Stimulated activated CD8-positive, alpha-beta memory T cell treated with anti-CD3 and anti-CD28 coated beads, Interleukin-2, amount 100 ng/mL, for 48 hours (primary cell): ENCODE data around the gene UBR4.
"Not testable (repeated sequence)": the region's sequence is repeated elsewhere in the genome, so short reads cannot be mapped to it uniquely, and the experiment has no call there.

Source experiments
- DNase-seq, 2 donors: peaks; one replicate each; pipeline ENCODE4 v3.0.0-alpha.2; 2020; ENCODE audit warnings: low read depth in 2 of 2

UBR4 gene

DNA sequence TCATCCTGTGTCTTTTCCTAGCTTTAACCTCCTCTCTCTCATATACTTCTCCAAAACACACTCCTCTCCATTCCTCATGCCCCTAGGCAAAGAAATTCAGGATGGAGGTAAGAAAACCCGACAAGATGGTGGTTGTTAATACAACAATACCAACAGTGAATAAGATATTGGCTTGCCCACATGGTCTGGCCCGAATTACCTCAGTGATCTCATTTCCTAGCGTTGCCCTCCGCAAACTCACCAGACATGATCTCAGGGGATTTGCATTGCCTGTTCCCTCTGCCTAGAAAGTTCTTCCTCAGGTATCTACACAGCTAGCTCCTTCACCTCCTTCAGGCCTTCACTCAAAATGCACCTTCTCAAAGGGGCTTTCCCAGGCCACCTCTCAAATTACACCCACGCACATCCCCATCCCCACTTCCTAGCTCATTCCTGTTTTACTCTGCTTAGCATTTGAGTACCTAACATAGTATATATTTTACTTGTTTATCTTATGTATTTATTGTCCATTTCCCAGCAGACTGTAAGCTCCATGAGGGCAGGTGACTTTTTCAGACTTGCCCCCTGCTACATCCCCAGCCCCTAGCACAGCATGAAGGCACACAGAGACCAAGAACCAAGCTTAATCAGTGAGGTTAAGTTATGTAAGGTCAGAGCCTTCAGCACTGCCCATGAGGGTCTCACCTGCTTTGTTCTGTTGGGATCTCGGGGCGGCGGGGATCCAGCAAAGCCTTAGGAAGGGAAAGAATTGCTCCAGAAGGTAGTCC lies 10.2 kb upstream of the UBR4 start:
- DNase-seq, result no peak

DNA sequence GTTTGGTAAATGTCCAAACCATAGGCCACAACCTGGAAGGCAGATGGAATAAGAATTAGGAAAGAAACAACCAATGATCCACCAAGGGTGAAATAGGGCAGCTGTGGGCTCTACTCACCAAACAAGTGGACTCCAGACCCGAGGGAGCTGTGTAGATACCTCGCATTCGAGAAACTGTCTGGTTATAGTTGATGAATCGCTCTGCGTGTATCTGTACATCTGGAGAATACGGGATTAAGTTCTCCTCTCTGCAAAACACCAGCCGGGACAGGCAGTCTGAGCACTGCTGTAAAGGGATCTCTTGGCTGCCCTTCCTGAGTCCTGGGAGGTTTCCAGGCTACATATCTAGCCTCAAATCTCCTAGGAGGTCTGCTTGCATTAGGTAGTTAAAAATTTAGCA lies 9.4 kb upstream of the UBR4 start:
- DNase-seq, result no peak

GRCh38 chr1:19216585-19216984 lies 6.5 kb upstream of the UBR4 start:
- DNase-seq, result not testable (repeated sequence)

GRCh38 chr1:19213580-19213979 lies 3.5 kb upstream of the UBR4 start:
- DNase-seq, result no peak

DNA sequence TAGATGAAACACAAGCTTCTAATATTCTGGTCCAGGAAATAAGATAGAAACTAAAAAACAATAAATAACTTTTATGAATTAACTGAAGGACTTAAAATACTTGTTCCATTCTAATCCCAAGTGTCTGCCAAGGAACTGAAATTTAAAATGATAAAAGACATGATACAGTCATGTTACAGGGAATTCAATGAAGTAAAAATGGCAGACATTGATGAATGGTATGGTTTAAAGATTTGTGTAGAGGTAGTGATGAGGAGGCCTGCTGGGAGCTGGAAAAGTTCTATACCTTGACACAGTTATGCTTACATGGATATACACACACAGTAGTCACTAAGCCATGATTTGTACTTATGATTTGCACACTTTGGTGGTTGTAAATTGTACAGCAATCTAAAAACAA lies 2.1 kb upstream of the UBR4 start:
- no peak for DNase-seq

DNA sequence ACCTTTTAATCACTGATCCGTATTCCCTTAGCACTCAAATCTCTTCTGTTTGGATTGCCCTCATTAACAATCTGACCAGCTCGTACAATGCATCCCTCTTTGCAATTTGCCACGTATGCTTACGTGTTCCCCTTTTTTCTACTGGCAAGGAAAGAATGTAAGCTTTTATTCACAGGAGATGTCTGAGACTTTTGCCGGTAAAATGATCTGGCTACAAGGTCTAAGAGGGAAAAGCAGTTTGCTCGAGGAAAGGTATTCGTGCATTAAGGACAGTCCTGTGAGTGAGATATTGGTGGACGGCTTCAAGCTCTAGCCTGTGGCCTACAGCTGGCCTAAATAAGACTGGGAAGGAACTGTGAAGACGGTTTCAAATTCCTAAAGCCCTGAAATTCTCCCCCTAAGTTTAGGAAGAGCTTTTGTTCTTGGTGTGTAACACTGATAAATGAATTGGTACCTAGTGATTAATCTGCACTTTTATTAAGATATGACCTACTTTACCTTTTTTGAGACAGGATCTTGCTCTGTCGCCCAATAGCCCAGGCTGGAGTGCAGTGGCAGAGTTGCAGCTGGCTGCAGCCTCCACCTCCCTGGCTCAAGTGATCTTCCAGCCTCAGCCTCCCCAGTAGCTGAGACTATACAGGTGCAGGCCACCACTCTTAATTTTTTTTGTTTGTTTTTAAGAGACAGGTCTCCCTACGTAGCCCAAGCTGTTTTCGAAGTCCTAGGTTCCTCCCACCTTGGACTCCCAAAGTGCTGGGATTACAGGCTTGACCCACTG lies 895 bp upstream of the UBR4 start:
- DNase-seq, result no peak

DNA sequence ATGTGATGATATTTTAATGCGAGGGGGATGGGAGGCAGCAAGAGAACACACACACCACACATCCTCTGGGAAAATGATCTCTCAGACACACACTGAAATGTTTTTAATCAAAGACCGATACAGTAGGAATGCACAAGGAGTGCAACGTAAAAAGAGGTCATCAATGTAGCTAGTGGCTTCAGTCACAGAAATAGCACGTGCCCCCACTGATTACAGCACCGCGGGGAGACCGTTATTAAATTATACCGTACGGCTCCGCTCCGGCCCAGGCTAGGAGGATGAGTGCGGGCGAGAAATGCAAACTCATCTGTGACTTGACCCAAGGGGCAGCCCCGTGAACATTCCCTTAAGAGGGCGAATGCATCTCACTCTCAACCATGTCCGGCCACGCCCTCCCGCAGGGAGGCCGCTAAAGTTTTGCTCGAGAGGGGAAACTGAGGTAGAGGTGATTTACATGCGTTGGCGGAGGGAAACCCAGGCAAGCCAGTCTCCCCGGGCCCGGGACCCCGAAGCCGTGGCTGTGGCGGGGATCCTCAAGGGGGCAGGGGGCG lies 552 bp downstream of the UBR4 start:
- DNase-seq, result peak; percentile 51 to 62

- DNase-seq, result no peak
Measured at GRCh38 chr1:19208710-19209438, 1.2 kb downstream of the UBR4 start.

DNA sequence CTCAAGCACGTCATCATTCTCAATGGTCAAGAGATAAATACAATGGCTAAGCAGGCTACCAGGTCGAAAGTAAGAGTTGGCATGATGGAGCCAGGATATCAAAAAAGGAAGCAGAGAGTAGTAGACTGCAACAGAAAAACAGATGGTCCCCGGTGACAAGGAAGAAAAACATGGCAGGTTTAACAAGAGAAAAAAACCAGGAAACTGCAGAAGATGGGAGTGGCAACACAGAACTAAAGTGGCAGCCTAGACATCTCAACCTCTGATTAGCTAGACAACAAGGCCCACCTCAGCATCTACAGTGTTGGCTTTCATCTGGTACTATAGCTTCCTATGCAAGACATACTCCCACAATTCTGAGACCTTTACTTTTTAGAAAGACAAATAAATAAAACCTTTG lies 3.1 kb downstream of the UBR4 start:
- DNase-seq, result no peak

DNA sequence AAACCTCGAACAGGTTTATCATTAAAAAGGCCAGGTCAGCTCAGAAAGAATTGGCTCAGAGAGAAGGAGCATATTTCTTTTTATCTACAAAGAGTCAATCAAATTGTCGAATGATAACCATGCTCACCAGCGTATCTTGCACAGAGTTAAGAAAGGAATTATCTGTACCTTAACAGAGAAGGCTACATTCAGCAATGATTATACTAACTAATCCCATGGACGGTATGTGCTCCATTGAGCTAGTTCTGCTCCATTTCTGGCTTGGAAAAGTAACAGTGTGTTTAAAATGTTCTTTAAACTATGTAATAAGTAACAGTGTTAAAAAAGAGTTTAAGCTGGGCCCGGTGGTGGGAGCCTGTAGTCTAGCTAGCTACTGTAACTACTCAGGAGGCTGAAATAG lies 4.2 kb downstream of the UBR4 start:
- DNase-seq, result no peak

DNA sequence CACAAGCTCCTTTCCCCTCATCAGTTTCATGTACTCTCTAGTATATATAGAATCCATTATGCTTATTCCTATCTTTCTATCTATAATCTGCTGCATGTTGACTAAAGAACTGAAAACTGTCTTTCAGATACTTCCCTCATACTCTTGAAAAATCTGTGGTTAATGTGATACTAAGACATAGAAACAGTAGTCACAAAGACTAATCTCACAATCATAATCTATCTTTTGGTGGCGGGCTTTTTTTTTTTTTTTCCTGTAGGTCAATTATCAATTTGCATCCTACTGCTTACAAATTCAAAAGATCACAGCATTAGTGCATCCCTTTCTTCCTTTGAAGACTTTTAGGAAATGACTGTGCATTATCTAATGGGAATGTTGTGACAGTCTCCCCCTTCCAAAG lies 4.7 kb downstream of the UBR4 start:
- no peak for DNase-seq

DNA sequence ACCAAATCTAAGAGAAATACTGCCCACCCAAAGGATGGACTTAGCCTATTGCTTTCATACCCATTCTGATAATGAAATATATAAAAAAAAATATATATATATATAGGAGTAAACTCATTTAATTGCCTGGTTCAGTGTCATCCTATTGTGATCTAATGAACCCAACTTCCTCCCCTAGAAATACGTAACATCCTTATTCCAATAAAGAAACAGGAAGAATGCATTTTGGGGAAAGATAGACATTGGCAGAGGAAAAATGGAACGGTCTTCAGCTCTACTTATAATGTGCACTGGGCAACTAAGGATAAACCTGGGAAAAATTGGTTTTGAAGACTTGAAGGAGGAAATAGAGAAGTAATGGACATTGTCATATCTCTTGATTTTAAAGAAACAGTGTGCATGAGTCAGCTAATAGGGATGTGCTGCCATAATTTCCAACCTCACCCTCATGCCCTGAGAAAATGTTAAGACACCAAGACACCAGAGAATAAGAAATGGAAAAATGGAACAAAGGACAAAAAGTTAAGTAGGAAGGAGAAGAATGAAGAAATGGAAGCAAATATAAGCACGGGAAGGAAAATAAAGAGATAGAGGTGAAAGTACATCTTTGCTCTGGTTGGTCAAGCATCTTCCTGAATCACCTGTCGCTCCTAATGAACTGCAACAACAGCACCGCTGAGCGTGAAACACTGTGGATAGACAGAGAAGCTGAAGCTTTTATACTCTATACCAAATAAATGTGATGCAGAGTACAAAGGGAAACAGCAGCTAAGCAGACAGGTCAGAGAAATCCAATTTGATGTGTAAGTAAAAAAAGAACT lies 5.4 kb downstream of the UBR4 start:
- no peak for DNase-seq

- DNase-seq, result no peak
Measured at GRCh38 chr1:19203440-19203839, 6.6 kb downstream of the UBR4 start.

- DNase-seq, result no peak
Measured at GRCh38 chr1:19202396-19202795, 7.7 kb downstream of the UBR4 start.

DNA sequence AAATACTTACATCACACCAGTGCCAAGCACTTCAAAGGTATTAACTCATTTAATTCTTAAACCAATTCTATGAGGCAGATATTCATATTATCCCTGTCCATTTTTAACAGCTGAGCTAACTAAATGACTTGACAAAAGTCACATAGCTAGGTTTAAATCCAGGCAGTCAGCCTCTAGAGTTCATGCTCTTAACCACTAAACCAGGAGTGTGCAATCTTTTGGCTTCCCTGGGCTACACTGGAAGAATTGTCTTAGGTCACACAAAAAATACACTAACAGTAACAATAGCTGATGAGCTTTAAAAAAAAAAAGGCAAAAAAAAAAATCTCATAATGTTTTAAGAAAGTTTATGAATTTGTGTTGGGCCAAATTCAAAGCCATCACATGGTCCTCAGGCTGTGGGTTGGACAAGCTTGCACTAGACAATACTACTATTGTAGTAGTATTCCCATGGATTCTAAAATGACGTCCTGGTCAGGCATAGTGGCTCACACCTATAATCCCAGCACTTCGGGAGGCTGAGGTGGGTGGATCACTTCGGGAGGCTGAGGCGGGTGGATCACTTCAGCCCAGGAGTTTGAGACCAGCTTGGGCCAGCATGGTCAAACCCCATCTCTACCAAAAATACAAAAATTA lies 10.0 kb downstream of the UBR4 start:
- no peak for DNase-seq

DNA sequence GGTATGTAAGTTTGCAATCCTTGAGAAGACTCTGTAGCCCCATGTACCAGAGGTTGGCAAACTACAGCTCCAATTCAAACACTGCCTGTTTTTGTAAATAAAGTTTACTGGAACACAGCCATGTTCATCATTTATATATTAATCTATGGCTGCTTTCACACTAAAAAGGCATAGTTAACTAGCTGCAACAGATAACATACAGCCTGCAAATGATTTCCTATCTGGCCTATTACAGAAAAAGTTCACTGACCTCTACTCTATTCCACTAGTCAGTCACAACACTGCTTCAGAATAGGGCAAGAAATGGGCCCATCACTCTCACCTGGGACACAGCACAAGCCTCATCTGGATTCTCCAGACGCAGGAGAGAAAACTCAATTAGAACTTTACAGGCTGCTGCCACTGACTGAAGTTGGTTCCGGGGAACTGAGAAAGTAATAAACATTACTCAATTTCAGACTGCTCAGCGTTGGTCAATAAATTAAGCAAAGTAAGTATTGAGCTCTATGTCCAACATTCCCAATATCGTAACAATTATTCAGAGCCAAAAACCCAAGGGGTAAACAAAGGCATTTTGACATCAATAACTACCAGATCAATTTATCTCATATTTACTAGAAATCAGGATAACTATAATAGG lies 10.6 kb downstream of the UBR4 start:
- DNase-seq, result no peak

GRCh38 chr1:19198820-19199219 lies 11.2 kb downstream of the UBR4 start:
- no peak for DNase-seq

DNA sequence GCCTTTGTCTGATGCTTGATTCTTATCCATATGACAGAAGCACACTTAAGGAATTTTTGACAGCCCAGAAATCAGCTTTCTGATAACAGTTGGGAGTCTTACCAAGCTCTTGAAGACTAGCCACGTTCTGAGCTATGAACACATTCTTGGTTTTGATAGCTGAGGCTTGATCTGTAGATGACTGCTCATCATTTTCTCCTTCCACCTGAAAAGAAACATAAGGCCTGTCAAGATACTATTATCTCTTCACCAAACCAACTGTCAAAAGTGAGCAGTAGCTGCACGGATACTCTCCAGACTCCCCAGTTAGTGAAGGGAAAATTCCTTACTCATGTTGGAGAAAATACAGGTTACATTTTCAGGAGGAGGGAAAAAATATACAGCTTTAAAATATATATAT lies 12.2 kb downstream of the UBR4 start:
- DNase-seq, result no peak

GRCh38 chr1:19196331-19196730 lies 13.7 kb downstream of the UBR4 start:
- no peak for DNase-seq

DNA sequence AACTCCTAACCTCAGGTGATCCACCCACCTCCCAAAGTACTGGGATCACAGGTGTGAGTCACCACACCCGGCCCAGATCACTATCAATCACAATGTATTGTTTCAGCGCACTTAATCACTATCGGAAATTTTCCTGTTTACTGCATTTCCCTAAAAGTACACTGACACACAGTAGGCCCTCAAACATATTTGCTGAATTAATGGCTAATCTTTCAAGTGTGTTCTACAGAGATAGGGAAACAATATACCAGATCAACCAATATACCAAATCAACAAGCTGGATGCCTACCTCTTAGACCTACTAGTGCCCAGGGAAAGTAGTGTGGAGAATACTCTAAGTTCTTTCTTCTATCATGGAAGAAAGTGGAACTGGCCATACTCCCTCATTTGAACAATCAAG lies 17.1 kb downstream of the UBR4 start:
- DNase-seq, result no peak

GRCh38 chr1:19191811-19192210 lies 18.3 kb downstream of the UBR4 start:
- no peak for DNase-seq
